ENCODE measurements around the gene LCMT2. TPM values are rescaled to one million over a fixed set of nuclear protein-coding genes. Genes with fewer than 3 reads are reported as not detected.

Gene LCMT2
- total and polyA plus RNA-seq, 2 of the 8 experiments (the other 6 are each of a cell fraction or from before 2014, with no cell fraction given) = 11.2 to 11.9 TPM

GRCh38 chr15:43370975-43371974 lies 40.9 kb upstream of the LCMT2 start, which contains the start of the genes TUBGCP4 and ZSCAN29 (continued):
- TF ChIP-seq TBP (IDR thresholded peaks at IDR 0.05; ENCODE audit: low read depth, low read length) = peak; percentile 45; the same call in 1 of the 2 replicates
- TF ChIP-seq SP4 (IDR thresholded peaks at IDR 0.05; ENCODE audit: low read length) = peak; percentile 47; the same call in 1 of the 2 replicates
- no peak for TF ChIP-seq POLR2AphosphoS5 (IDR thresholded peaks at IDR 0.05; ENCODE audit: low read depth, low read length)
- TF ChIP-seq NANOG (IDR thresholded peaks at IDR 0.05; ENCODE audit: insufficient read depth, low read depth, low read length, poor library complexity, severe bottlenecking) = no peak
- 0 out of 2 replicates have a peak, but pooled peaks have one; percentile 48 for TF ChIP-seq CREB1 (IDR thresholded peaks at IDR 0.05)
- no peak for TF ChIP-seq TEAD4 (IDR thresholded peaks at IDR 0.05; ENCODE audit: low read depth, low read length)
- TF ChIP-seq SIN3A (conservative IDR thresholded peaks at IDR 0.05 in 1 of 2, IDR thresholded peaks at IDR 0.05 in 1 of 2; ENCODE audit: low read depth in 1 of 2, low read length in 2 of 2) = peak; percentile 64 to 69; a peak in 2 of 4 replicates

All from H1 (cell line).